ENCODE data around the gene TMPRSS6.

Gene TMPRSS6

GRCh38 chr22:37068859-37069258 lies 40.7 kb downstream of the TMPRSS6 start:
- DNase-seq: no peak
- peaks cover 34% of the 10 kb centered on the region for H3K27me3 ChIP-seq
- no peaks in the 10 kb centered on the region for H3K9me3 ChIP-seq
- no peak overlapping the region for H3K4me3 ChIP-seq (ENCODE audit: low read depth, low read length)
- H3K36me3 ChIP-seq: no peaks in the 10 kb centered on the region
- no peak for TF ChIP-seq CTCF (IDR thresholded peaks at IDR 0.05; ENCODE audit: low read depth, low read length)
- H3K4me1 ChIP-seq: no peaks in the 10 kb centered on the region

- no peak for DNase-seq
- peaks cover 12% of the 10 kb centered on the region for H3K4me1 ChIP-seq
- H3K36me3 ChIP-seq: no peaks in the 10 kb centered on the region
- no peaks in the 10 kb centered on the region for H3K9me3 ChIP-seq
- H3K4me3 ChIP-seq (ENCODE audit: low read depth, low read length): no peak overlapping the region
- peaks cover 34% of the 10 kb centered on the region for H3K27me3 ChIP-seq
- TF ChIP-seq CTCF (IDR thresholded peaks at IDR 0.05; ENCODE audit: low read depth, low read length): no peak
Observed at GRCh38 chr22:37067428-37067827, 42.1 kb downstream of the TMPRSS6 start.

- no peaks in the 10 kb centered on the region for H3K9me3 ChIP-seq
- no peak for TF ChIP-seq CTCF (IDR thresholded peaks at IDR 0.05; ENCODE audit: low read depth, low read length)
- no peaks in the 10 kb centered on the region; the same call in 1 of the 2 replicates for H3K36me3 ChIP-seq
- DNase-seq: no peak
- peaks cover 12% of the 10 kb centered on the region for H3K4me1 ChIP-seq
- H3K4me3 ChIP-seq (ENCODE audit: low read depth, low read length): no peak overlapping the region
- peaks cover 33% of the 10 kb centered on the region for H3K27me3 ChIP-seq
Observed at GRCh38 chr22:37065961-37066360, 43.6 kb downstream of the TMPRSS6 start.

GRCh38 chr22:37065180-37065579 lies 44.3 kb downstream of the TMPRSS6 start:
- peaks cover 26% of the 10 kb centered on the region for H3K27me3 ChIP-seq
- DNase-seq: no peak
- H3K9me3 ChIP-seq: no peaks in the 10 kb centered on the region
- no peak overlapping the region for H3K4me3 ChIP-seq (ENCODE audit: low read depth, low read length)
- no peak for TF ChIP-seq CTCF (IDR thresholded peaks at IDR 0.05; ENCODE audit: low read depth, low read length)
- peaks cover 12% of the 10 kb centered on the region for H3K4me1 ChIP-seq
- no peaks in the 10 kb centered on the region; the same call in 1 of the 2 replicates for H3K36me3 ChIP-seq

- no peak for TF ChIP-seq CTCF (IDR thresholded peaks at IDR 0.05; ENCODE audit: low read depth, low read length)
- peaks cover 12% of the 10 kb centered on the region for H3K4me1 ChIP-seq
- H3K36me3 ChIP-seq: no peaks in the 10 kb centered on the region; the same call in none of the 2 replicates
- DNase-seq: no peak
- H3K27me3 ChIP-seq: peaks cover 19% of the 10 kb centered on the region
- no peak overlapping the region for H3K4me3 ChIP-seq (ENCODE audit: low read depth, low read length)
- H3K9me3 ChIP-seq: no peaks in the 10 kb centered on the region
Observed at GRCh38 chr22:37064553-37064952, 45.0 kb downstream of the TMPRSS6 start.

GRCh38 chr22:37063431-37064420 lies 45.8 kb downstream of the TMPRSS6 start:
- TF ChIP-seq CTCF (IDR thresholded peaks at IDR 0.05; ENCODE audit: low read depth, low read length): no peak
- Histone ChIP-seq H3K4me1 (peaks cover 12% of the 10 kb centered on the region), H3K4me3 (ENCODE audit: low read depth, low read length) (no peak overlapping the region), H3K27me3 (peaks cover 12% of the 10 kb centered on the region), H3K36me3 (no peaks in the 10 kb centered on the region; the same call in none of the 2 replicates), H3K9me3 (no peaks in the 10 kb centered on the region)
- DNase-seq: peak; percentile 73

Data from BE2C (cell line).